ENCODE measurements around the gene TNFRSF21. TPM values are rescaled to one million over a fixed set of nuclear protein-coding genes. Genes with fewer than 3 reads are reported as not detected.
"Not testable (repeated sequence)": the region's sequence is repeated elsewhere in the genome, so short reads cannot be mapped to it uniquely, and the experiment has no call there.

Gene TNFRSF21
- total RNA-seq, 1 donor from 2014 or later = 6.7 TPM

- no peak for DNase-seq
Observed at GRCh38 chr6:47288267-47289090, 21.2 kb downstream of the TNFRSF21 start.

- DNase-seq = no peak
Observed at GRCh38 chr6:47286301-47286700, 23.4 kb downstream of the TNFRSF21 start.

- no peak for DNase-seq
Observed at GRCh38 chr6:47283993-47284392, 25.7 kb downstream of the TNFRSF21 start.

GRCh38 chr6:47278545-47278944, 31.2 kb downstream of the TNFRSF21 start:
- DNase-seq = no peak

GRCh38 chr6:47277702-47278101, 32.0 kb downstream of the TNFRSF21 start:
- DNase-seq = no peak

- no peak for DNase-seq
Observed at GRCh38 chr6:47276377-47276776, 33.3 kb downstream of the TNFRSF21 start.

GRCh38 chr6:47275640-47276039, 34.1 kb downstream of the TNFRSF21 start:
- no peak for DNase-seq

GRCh38 chr6:47275132-47275531, 34.6 kb downstream of the TNFRSF21 start:
- DNase-seq = not testable (repeated sequence)

GRCh38 chr6:47268572-47269187, 41.0 kb downstream of the TNFRSF21 start:
- no peak for DNase-seq

GRCh38 chr6:47267301-47267700, 42.4 kb downstream of the TNFRSF21 start:
- DNase-seq = no peak

GRCh38 chr6:47265971-47266370, 43.7 kb downstream of the TNFRSF21 start:
- no peak for DNase-seq

GRCh38 chr6:47264775-47265184, 44.9 kb downstream of the TNFRSF21 start:
- DNase-seq = no peak

GRCh38 chr6:47263268-47263667, 46.4 kb downstream of the TNFRSF21 start:
- DNase-seq = no peak

GRCh38 chr6:47262231-47262630, 47.5 kb downstream of the TNFRSF21 start:
- DNase-seq = no peak

- DNase-seq = no peak
Observed at GRCh38 chr6:47261191-47261590, 48.5 kb downstream of the TNFRSF21 start.

- DNase-seq = no peak
Observed at GRCh38 chr6:47260021-47260420, 49.7 kb downstream of the TNFRSF21 start.

GRCh38 chr6:47258724-47259347, 50.9 kb downstream of the TNFRSF21 start:
- no peak for DNase-seq

- no peak for DNase-seq
Observed at GRCh38 chr6:47256981-47257730, 52.5 kb downstream of the TNFRSF21 start.

GRCh38 chr6:47256361-47256760, 53.3 kb downstream of the TNFRSF21 start:
- DNase-seq = no peak

GRCh38 chr6:47254906-47255305, 54.8 kb downstream of the TNFRSF21 start:
- no peak for DNase-seq

- DNase-seq = no peak
Observed at GRCh38 chr6:47254051-47254450, 55.7 kb downstream of the TNFRSF21 start.

GRCh38 chr6:47253136-47253535, 56.6 kb downstream of the TNFRSF21 start:
- no peak for DNase-seq

- no peak for DNase-seq
Observed at GRCh38 chr6:47252633-47253032, 57.1 kb downstream of the TNFRSF21 start.
